Panc1 (cell line): Measurements from ENCODE around the gene CHST1. TPM values are rescaled to one million over a fixed set of nuclear protein-coding genes. Genes with fewer than 3 reads are reported as not detected.

Source experiments
- ATAC-seq: fragments of 200-7000 bp; cut with Tn5 transposase; 2 replicates; pipeline ENCODE4 v1.9.1; 2020; ENCODE audit warnings: mild to moderate bottlenecking, moderate library complexity
- BruUV-seq: library from RNA; stranded (reverse); fragments of 400-500 nt; replicated peaks from 2 replicates; lab custom pipeline; 2021; lab: Mats Ljungman, UMichigan
- CTCF ChIA-PET: fragments of 300-600 bp; sonication (Branson Sonifier 250); formaldehyde crosslinking; loops from one replicate; lab custom pipeline; 2022; ENCODE audit warnings: antibody characterized with exemption; lab: Charles Lee
- POLR2A ChIA-PET: fragments of 300-600 bp; sonication (Branson Sonifier 250); formaldehyde crosslinking; loops from one replicate; lab custom pipeline; 2022; ENCODE audit warnings: antibody characterized with exemption; lab: Charles Lee
- DNase-seq: peaks from one replicate; pipeline ENCODE4 v3.0.0-alpha.2; 2010; ENCODE audit warnings: low read depth, low spot score
- H3K27ac ChIP-seq: 2 replicates; pipeline ENCODE4 v1.5.1; 2011; ENCODE audit warnings: mild to moderate bottlenecking, low read length, inconsistent platforms
- H3K27me3 ChIP-seq: fragments of 200-500 bp; sonication (Bioruptor generic); 2 replicates; pipeline ENCODE4 v1.6.0; 2014; ENCODE audit warnings: low read length, inconsistent platforms; ENCODE audit not compliant: control insufficient read depth, insufficient read depth
- H3K36me3 ChIP-seq: fragments of 200-500 bp; sonication (Bioruptor generic); 2 replicates; pipeline ENCODE4 v1.5.1; 2014; ENCODE audit warnings: inconsistent platforms, mild to moderate bottlenecking, low read length, moderate library complexity; ENCODE audit not compliant: control insufficient read depth, insufficient read depth
- H3K4me1 ChIP-seq: 2 replicates; pipeline ENCODE4 v1.5.1; 2011; ENCODE audit warnings: inconsistent platforms, mild to moderate bottlenecking, low read length, moderate library complexity; ENCODE audit not compliant: control insufficient read depth, insufficient read depth
- H3K4me3 ChIP-seq, 2 experiments: 2 replicates each; pipeline ENCODE4 v1.5.1; 2011 to 2012; ENCODE audit warnings: low read depth in 2 of 2, low read length in 2 of 2, mild to moderate bottlenecking in 2 of 2, inconsistent platforms in 1 of 2, moderate library complexity in 1 of 2
- H3K9me3 ChIP-seq: fragments of 200-500 bp; sonication (Bioruptor generic); 2 replicates; pipeline ENCODE4 v1.5.1; 2014; ENCODE audit warnings: low read depth, mild to moderate bottlenecking, inconsistent platforms, low read length, moderate library complexity; ENCODE audit not compliant: control insufficient read depth, insufficient read depth
- SIN3A ChIP-seq: IDR thresholded peaks from 2 replicates; pipeline ENCODE4 v1.6.1; 2012; ENCODE audit warnings: low read depth, mild to moderate bottlenecking, low read length, moderate library complexity, borderline replicate concordance; ENCODE audit not compliant: insufficient read depth
- TCF7L2 ChIP-seq: IDR thresholded peaks from 2 replicates; pipeline ENCODE4 v1.6.1; 2011; ENCODE audit warnings: mild to moderate bottlenecking, low read depth, low read length, inconsistent platforms
- in situ Hi-C: cut with HindIII; loops from 2 replicates; pipeline ENCODE4 v1.10.0; 2016; ENCODE audit warnings: low sequenced_read_pairs, low pct_unique_long_range_greater_than_20kb
- intact Hi-C: fragments of 100-400 bp; cut with micrococcal nuclease; formaldehyde crosslinking; loops from one replicate; pipeline ENCODE4 v1.10.0; 2022; ENCODE audit not compliant: unreplicated experiment
- microRNA-seq: library from miRNA; unstranded; fragments of <30 nt; microRNA quantifications from one replicate; pipeline ENCODE4 v1.1.0, GENCODE V29; 2020; ENCODE audit not compliant: unreplicated experiment
- total RNA-seq: library from RNA; stranded (reverse); gene quantifications from one replicate; pipeline ENCODE4 v1.2.1, GENCODE V29; 2021; ENCODE audit not compliant: unreplicated experiment
- TF ChIP-seq, protein P1 (sequence below), 2 experiments: IDR thresholded peaks; 2 replicates each; pipeline ENCODE4 v1.6.1; 2011 to 2012; ENCODE audit warnings: low read depth in 2 of 2, control low read depth in 1 of 2, low read length in 1 of 2, mild to moderate bottlenecking in 1 of 2, moderate library complexity in 1 of 2; ENCODE audit not compliant: insufficient read depth in 1 of 2

Gene CHST1
- total RNA-seq, 1 experiment from 2014 or later: not detected

DNA sequence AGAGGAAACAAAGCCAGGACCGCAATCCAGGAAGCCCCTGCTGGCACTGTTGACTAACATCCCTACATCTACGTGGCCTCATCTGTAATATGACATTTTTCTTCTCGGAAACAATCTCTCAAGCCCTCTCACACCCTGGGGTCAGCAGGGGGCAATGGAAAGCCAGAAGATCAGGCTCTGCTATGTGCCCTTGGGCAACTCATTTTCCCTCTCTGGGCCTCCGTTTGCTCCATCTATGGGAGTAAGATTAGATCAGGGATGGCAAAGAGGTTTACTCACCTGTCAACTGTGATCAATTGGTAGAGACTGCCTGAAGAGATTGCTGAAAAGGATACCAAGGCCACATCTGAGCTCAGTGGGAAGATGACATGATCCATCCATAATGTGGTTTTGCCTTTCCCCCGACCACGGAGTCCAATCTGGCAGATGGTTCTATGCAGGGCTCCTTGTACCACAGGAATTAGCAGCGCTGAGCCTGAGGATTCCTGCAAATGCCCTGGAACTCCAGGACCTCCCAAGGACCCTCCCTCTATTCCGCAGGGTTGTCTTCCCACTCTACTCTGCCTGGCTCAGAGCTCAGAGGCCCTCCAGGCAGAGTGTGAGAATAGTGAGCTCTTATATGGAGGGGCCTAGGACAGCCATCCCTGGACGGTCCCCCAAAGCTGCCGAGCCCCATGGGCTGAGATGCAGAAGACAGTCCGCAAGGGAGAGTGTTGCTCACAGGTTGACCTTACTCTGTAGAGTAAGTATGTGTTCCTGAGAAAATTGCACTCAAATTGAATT lies 66.1 kb downstream of the CHST1 start:
- Histone ChIP-seq H3K27me3 (peaks cover 23% of the 10 kb centered on the region), H3K4me3 (no peak overlapping the region), H3K36me3 (no peaks in the 10 kb centered on the region), H3K4me1 (no peaks in the 10 kb centered on the region), H3K9me3 (no peaks in the 10 kb centered on the region), H3K27ac (no peak overlapping the region)
- ATAC-seq (no peak), DNase-seq (no peak)
- ChIA-PET POLR2A (no interaction called here), CTCF (no interaction called here)
- BruUV-seq: no TSS peak
- in situ Hi-C loops (no loop called here), intact Hi-C loops (no loop called here)
- TF ChIP-seq, protein P1, sequence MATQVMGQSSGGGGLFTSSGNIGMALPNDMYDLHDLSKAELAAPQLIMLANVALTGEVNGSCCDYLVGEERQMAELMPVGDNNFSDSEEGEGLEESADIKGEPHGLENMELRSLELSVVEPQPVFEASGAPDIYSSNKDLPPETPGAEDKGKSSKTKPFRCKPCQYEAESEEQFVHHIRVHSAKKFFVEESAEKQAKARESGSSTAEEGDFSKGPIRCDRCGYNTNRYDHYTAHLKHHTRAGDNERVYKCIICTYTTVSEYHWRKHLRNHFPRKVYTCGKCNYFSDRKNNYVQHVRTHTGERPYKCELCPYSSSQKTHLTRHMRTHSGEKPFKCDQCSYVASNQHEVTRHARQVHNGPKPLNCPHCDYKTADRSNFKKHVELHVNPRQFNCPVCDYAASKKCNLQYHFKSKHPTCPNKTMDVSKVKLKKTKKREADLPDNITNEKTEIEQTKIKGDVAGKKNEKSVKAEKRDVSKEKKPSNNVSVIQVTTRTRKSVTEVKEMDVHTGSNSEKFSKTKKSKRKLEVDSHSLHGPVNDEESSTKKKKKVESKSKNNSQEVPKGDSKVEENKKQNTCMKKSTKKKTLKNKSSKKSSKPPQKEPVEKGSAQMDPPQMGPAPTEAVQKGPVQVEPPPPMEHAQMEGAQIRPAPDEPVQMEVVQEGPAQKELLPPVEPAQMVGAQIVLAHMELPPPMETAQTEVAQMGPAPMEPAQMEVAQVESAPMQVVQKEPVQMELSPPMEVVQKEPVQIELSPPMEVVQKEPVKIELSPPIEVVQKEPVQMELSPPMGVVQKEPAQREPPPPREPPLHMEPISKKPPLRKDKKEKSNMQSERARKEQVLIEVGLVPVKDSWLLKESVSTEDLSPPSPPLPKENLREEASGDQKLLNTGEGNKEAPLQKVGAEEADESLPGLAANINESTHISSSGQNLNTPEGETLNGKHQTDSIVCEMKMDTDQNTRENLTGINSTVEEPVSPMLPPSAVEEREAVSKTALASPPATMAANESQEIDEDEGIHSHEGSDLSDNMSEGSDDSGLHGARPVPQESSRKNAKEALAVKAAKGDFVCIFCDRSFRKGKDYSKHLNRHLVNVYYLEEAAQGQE (IDR thresholded peaks at IDR 0.05; ENCODE audit: insufficient read depth in 1 of 2, low read depth in 2 of 2, low read length in 1 of 2): no peak
- TF ChIP-seq TCF7L2: no peak
- no peak for TF ChIP-seq SIN3A

Small RNA genes lying within 50 kb of the gene (microRNA-seq; reads per million reads assigned to microRNA genes)
- gene MIR7154: not detected

Other genes starting within 250 kb of the CHST1 start
- gene SLC35C1, start 139.5 kb upstream of the CHST1 start, total RNA-seq: 13.4 TPM
- 14.6 TPM for gene CRY2, start 181.9 kb upstream of the CHST1 start, total RNA-seq
- gene MAPK8IP1, start 220.0 kb upstream of the CHST1 start, total RNA-seq: 12.7 TPM
- gene FREY1, start 241.6 kb upstream of the CHST1 start, total RNA-seq: 1.4 TPM